ENCODE results near the gene MUC22.

MUC22 gene

GRCh38 chr6:31010393-31011060 is at the start of gene MUC22:
Gene MUC22, plus strand, starts transcription at chr6:31010474. Its CDS starts 233 bp downstream, at chr6:31010707.
- DNase-seq = no peak

- DNase-seq = no peak
Observed at GRCh38 chr6:30960907-30961673, 49.2 kb upstream of the MUC22 start.

- no peak for DNase-seq
Observed at GRCh38 chr6:30962716-30963115, 47.6 kb upstream of the MUC22 start.

GRCh38 chr6:30963641-30964040 is 46.6 kb upstream of the MUC22 start:
- no peak for DNase-seq

- no peak for DNase-seq
Observed at GRCh38 chr6:30964075-30964474, 46.2 kb upstream of the MUC22 start.

- DNase-seq = no peak
Observed at GRCh38 chr6:30965140-30965601, 45.1 kb upstream of the MUC22 start.

- no peak for DNase-seq
Observed at GRCh38 chr6:30966154-30966553, 44.1 kb upstream of the MUC22 start.

- peak in 10 of 56 donors; percentile 1 to 56 (median 11) for DNase-seq
Observed at GRCh38 chr6:30969171-30969570, 41.1 kb upstream of the MUC22 start.

- no peak for DNase-seq
Observed at GRCh38 chr6:30970946-30971345, 39.3 kb upstream of the MUC22 start.

GRCh38 chr6:30972816-30973215 is 37.5 kb upstream of the MUC22 start:
- no peak for DNase-seq

- DNase-seq = no peak
Observed at GRCh38 chr6:30974490-30975252, 35.6 kb upstream of the MUC22 start.

GRCh38 chr6:30979141-30979540 is 31.1 kb upstream of the MUC22 start:
- no peak for DNase-seq

- no peak for DNase-seq
Observed at GRCh38 chr6:30979690-30980089, 30.6 kb upstream of the MUC22 start.

GRCh38 chr6:30981942-30982772 is 28.1 kb upstream of the MUC22 start:
- DNase-seq = peak in 1 of 56 donors; percentile 6

- DNase-seq = no peak
Observed at GRCh38 chr6:30983439-30983838, 26.8 kb upstream of the MUC22 start, which contains the start of gene MUC21. Gene MUC21, plus strand, starts transcription at chr6:30983718. Its CDS starts 241 bp downstream, at chr6:30983959.

- no peak for DNase-seq
Observed at GRCh38 chr6:30985490-30985889, 24.8 kb upstream of the MUC22 start.

GRCh38 chr6:30987304-30987703 is 23.0 kb upstream of the MUC22 start:
- no peak for DNase-seq

- DNase-seq = no peak
Observed at GRCh38 chr6:30988209-30988825, 22.0 kb upstream of the MUC22 start.

- DNase-seq = peak in 1 of 56 donors; percentile 31
Observed at GRCh38 chr6:30990422-30991086, 19.7 kb upstream of the MUC22 start.

GRCh38 chr6:30991891-30992290 is 18.4 kb upstream of the MUC22 start:
- DNase-seq = no peak
